Panc1 (cell line): ENCODE measurements around the gene VPS18. TPM values are rescaled to one million over a fixed set of nuclear protein-coding genes. Genes with fewer than 3 reads are reported as not detected.

Experiments
- ATAC-seq: fragments of 200-7000 bp; cut with Tn5 transposase; 2 replicates; pipeline ENCODE4 v1.9.1; 2020; ENCODE audit warnings: mild to moderate bottlenecking, moderate library complexity
- BruUV-seq: library from RNA; stranded (reverse); fragments of 400-500 nt; replicated peaks from 2 replicates; lab custom pipeline; 2021; lab: Mats Ljungman, UMichigan
- CTCF ChIA-PET: fragments of 300-600 bp; sonication (Branson Sonifier 250); formaldehyde crosslinking; loops from one replicate; lab custom pipeline; 2022; ENCODE audit warnings: antibody characterized with exemption; lab: Charles Lee
- POLR2A ChIA-PET: fragments of 300-600 bp; sonication (Branson Sonifier 250); formaldehyde crosslinking; loops from one replicate; lab custom pipeline; 2022; ENCODE audit warnings: antibody characterized with exemption; lab: Charles Lee
- DNase-seq: peaks from one replicate; pipeline ENCODE4 v3.0.0-alpha.2; 2010; ENCODE audit warnings: low read depth, low spot score
- H3K27ac ChIP-seq: 2 replicates; pipeline ENCODE4 v1.5.1; 2011; ENCODE audit warnings: mild to moderate bottlenecking, low read length, inconsistent platforms
- H3K27me3 ChIP-seq: fragments of 200-500 bp; sonication (Bioruptor generic); 2 replicates; pipeline ENCODE4 v1.6.0; 2014; ENCODE audit warnings: low read length, inconsistent platforms; ENCODE audit not compliant: control insufficient read depth, insufficient read depth
- H3K36me3 ChIP-seq: fragments of 200-500 bp; sonication (Bioruptor generic); 2 replicates; pipeline ENCODE4 v1.5.1; 2014; ENCODE audit warnings: inconsistent platforms, mild to moderate bottlenecking, low read length, moderate library complexity; ENCODE audit not compliant: control insufficient read depth, insufficient read depth
- H3K4me1 ChIP-seq: 2 replicates; pipeline ENCODE4 v1.5.1; 2011; ENCODE audit warnings: inconsistent platforms, mild to moderate bottlenecking, low read length, moderate library complexity; ENCODE audit not compliant: control insufficient read depth, insufficient read depth
- H3K4me3 ChIP-seq, 2 experiments: 2 replicates each; pipeline ENCODE4 v1.5.1; 2011 to 2012; ENCODE audit warnings: low read depth in 2 of 2, low read length in 2 of 2, mild to moderate bottlenecking in 2 of 2, inconsistent platforms in 1 of 2, moderate library complexity in 1 of 2
- H3K9me3 ChIP-seq: fragments of 200-500 bp; sonication (Bioruptor generic); 2 replicates; pipeline ENCODE4 v1.5.1; 2014; ENCODE audit warnings: low read depth, mild to moderate bottlenecking, inconsistent platforms, low read length, moderate library complexity; ENCODE audit not compliant: control insufficient read depth, insufficient read depth
- POLR2AphosphoS5 ChIP-seq: IDR thresholded peaks from 2 replicates; pipeline ENCODE4 v1.6.1; 2012; ENCODE audit warnings: mild to moderate bottlenecking, low read depth, low read length, moderate library complexity
- SIN3A ChIP-seq: IDR thresholded peaks from 2 replicates; pipeline ENCODE4 v1.6.1; 2012; ENCODE audit warnings: low read depth, mild to moderate bottlenecking, low read length, moderate library complexity, borderline replicate concordance; ENCODE audit not compliant: insufficient read depth
- TCF7L2 ChIP-seq: IDR thresholded peaks from 2 replicates; pipeline ENCODE4 v1.6.1; 2011; ENCODE audit warnings: mild to moderate bottlenecking, low read depth, low read length, inconsistent platforms
- in situ Hi-C: cut with HindIII; loops from 2 replicates; pipeline ENCODE4 v1.10.0; 2016; ENCODE audit warnings: low sequenced_read_pairs, low pct_unique_long_range_greater_than_20kb
- intact Hi-C: fragments of 100-400 bp; cut with micrococcal nuclease; formaldehyde crosslinking; loops from one replicate; pipeline ENCODE4 v1.10.0; 2022; ENCODE audit not compliant: unreplicated experiment
- total RNA-seq: library from RNA; stranded (reverse); gene quantifications from one replicate; pipeline ENCODE4 v1.2.1, GENCODE V29; 2021; ENCODE audit not compliant: unreplicated experiment
- TF ChIP-seq, protein P1 (sequence below), 2 experiments: IDR thresholded peaks; 2 replicates each; pipeline ENCODE4 v1.6.1; 2011 to 2012; ENCODE audit warnings: low read depth in 2 of 2, control low read depth in 1 of 2, low read length in 1 of 2, mild to moderate bottlenecking in 1 of 2, moderate library complexity in 1 of 2; ENCODE audit not compliant: insufficient read depth in 1 of 2
- TF ChIP-seq, protein P2 (sequence below): fragments of 450-650 bp; IDR thresholded peaks from 2 replicates; pipeline ENCODE4 v1.5.1; 2017; ENCODE audit warnings: mild to moderate bottlenecking

Gene VPS18
- total RNA-seq, 1 experiment from 2014 or later = 46.7 TPM

DNA sequence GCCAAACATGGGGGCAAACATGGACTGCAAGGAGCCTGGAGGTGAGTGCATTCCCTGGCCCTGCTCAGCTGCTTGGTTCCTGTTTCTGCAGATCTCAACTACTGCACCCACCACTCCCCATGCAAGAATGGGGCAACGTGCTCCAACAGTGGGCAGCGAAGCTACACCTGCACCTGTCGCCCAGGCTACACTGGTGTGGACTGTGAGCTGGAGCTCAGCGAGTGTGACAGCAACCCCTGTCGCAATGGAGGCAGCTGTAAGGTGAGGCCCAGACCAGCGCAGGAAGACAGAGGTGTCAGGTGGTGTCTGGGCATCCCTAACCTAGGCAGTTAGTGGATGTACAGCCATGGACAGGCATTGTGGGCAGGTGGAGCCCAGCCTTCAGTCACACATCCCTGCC, 40.2 kb downstream of the VPS18 start:
- DNase-seq = no peak
- ChIA-PET POLR2A (no interaction called here), CTCF (interaction anchor here (0.7 kb wide), 1 partner anchor 287 kb away, joined by 5 read pairs; no protein-coding TSS in a partner anchor)
- peaks cover 12% of the 10 kb centered on the region; the same call in 1 of the 2 replicates for H3K4me1 ChIP-seq
- no peak for ATAC-seq
- in situ Hi-C loops = no loop called here
- peaks cover 3% of the 10 kb centered on the region; the same call in 1 of the 2 replicates for H3K27me3 ChIP-seq
- no peaks in the 10 kb centered on the region for H3K36me3 ChIP-seq
- intact Hi-C loops = no loop called here
- H3K4me3 ChIP-seq = no peak overlapping the region
- no peaks in the 10 kb centered on the region for H3K9me3 ChIP-seq
- no peak overlapping the region for H3K27ac ChIP-seq
- TF ChIP-seq, protein P1, sequence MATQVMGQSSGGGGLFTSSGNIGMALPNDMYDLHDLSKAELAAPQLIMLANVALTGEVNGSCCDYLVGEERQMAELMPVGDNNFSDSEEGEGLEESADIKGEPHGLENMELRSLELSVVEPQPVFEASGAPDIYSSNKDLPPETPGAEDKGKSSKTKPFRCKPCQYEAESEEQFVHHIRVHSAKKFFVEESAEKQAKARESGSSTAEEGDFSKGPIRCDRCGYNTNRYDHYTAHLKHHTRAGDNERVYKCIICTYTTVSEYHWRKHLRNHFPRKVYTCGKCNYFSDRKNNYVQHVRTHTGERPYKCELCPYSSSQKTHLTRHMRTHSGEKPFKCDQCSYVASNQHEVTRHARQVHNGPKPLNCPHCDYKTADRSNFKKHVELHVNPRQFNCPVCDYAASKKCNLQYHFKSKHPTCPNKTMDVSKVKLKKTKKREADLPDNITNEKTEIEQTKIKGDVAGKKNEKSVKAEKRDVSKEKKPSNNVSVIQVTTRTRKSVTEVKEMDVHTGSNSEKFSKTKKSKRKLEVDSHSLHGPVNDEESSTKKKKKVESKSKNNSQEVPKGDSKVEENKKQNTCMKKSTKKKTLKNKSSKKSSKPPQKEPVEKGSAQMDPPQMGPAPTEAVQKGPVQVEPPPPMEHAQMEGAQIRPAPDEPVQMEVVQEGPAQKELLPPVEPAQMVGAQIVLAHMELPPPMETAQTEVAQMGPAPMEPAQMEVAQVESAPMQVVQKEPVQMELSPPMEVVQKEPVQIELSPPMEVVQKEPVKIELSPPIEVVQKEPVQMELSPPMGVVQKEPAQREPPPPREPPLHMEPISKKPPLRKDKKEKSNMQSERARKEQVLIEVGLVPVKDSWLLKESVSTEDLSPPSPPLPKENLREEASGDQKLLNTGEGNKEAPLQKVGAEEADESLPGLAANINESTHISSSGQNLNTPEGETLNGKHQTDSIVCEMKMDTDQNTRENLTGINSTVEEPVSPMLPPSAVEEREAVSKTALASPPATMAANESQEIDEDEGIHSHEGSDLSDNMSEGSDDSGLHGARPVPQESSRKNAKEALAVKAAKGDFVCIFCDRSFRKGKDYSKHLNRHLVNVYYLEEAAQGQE (IDR thresholded peaks at IDR 0.05; ENCODE audit: insufficient read depth in 1 of 2, low read depth in 2 of 2, low read length in 1 of 2) = no peak
- TF ChIP-seq, protein P2, sequence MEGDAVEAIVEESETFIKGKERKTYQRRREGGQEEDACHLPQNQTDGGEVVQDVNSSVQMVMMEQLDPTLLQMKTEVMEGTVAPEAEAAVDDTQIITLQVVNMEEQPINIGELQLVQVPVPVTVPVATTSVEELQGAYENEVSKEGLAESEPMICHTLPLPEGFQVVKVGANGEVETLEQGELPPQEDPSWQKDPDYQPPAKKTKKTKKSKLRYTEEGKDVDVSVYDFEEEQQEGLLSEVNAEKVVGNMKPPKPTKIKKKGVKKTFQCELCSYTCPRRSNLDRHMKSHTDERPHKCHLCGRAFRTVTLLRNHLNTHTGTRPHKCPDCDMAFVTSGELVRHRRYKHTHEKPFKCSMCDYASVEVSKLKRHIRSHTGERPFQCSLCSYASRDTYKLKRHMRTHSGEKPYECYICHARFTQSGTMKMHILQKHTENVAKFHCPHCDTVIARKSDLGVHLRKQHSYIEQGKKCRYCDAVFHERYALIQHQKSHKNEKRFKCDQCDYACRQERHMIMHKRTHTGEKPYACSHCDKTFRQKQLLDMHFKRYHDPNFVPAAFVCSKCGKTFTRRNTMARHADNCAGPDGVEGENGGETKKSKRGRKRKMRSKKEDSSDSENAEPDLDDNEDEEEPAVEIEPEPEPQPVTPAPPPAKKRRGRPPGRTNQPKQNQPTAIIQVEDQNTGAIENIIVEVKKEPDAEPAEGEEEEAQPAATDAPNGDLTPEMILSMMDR = no peak
- no peak for TF ChIP-seq TCF7L2
- no peak for TF ChIP-seq POLR2AphosphoS5
- TF ChIP-seq SIN3A = no peak
- no TSS peak for BruUV-seq

DNA sequence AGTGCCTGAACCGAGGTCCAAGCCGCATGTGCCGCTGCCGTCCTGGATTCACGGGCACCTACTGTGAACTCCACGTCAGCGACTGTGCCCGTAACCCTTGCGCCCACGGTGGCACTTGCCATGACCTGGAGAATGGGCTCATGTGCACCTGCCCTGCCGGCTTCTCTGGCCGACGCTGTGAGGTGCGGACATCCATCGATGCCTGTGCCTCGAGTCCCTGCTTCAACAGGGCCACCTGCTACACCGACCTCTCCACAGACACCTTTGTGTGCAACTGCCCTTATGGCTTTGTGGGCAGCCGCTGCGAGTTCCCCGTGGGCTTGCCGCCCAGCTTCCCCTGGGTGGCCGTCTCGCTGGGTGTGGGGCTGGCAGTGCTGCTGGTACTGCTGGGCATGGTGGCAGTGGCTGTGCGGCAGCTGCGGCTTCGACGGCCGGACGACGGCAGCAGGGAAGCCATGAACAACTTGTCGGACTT, 42.0 kb downstream of the VPS18 start:
- Histone ChIP-seq H3K27ac (no peak overlapping the region), H3K27me3 (no peaks in the 10 kb centered on the region), H3K36me3 (no peaks in the 10 kb centered on the region), H3K4me1 (peaks cover 12% of the 10 kb centered on the region), H3K4me3 (no peak overlapping the region), H3K9me3 (no peaks in the 10 kb centered on the region)
- in situ Hi-C loops = no loop called here
- CTCF ChIA-PET = interaction anchor here (0.6 kb wide), 1 partner anchor 30 kb away, joined by 6 read pairs; no protein-coding TSS in a partner anchor
- no peak for DNase-seq
- intact Hi-C loops = no loop called here
- BruUV-seq = no TSS peak
- no peak for TF ChIP-seq SIN3A
- TF ChIP-seq, protein P1 (IDR thresholded peaks at IDR 0.05; ENCODE audit: insufficient read depth in 1 of 2, low read depth in 2 of 2, low read length in 1 of 2) = no peak
- POLR2A ChIA-PET = interaction anchor here (0.5 kb wide), 1 partner anchor 15 kb away, joined by 15 read pairs; no protein-coding TSS in a partner anchor
- no peak for ATAC-seq
